ENCODE results near the gene TMOD1.
A peak's percentile ranks its signal among the peaks of the same experiment; 100 is the strongest.
"Not testable (repeated sequence)": the region's sequence is repeated elsewhere in the genome, so short reads cannot be mapped to it uniquely, and the experiment has no call there.

TMOD1 gene

DNA sequence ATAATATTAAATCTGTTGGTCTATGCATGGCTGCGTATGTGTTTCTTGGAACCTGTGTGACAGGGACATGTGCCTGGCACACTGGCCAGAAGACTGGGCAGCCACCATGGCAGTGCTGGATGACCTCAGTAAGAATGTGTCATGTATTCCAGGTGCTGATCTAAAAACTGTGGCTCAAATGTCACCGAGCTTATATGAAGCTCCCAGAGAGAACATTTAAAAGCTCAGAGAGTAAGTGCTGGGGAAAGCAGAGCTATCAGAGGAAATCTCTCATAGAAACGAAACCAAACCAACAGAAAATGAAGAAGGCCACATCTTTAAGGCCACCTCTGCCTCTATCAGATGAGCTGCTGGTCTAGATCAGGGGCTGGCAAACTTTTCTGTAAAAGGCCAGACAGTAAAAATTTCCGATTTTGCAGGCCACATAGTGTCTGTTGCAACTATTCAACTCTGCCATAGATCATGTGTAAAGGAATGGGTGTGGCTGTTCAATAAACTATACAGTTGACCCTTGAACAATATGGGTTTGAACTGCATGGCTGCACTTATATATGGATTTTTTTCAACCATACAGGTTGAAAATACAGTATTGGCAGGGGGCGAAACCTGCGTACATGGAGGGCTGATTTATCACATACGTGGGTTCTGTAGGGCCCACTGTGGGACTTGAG is 99.9 kb downstream of the TMOD1 start:
- DNase-seq = no peak

DNA sequence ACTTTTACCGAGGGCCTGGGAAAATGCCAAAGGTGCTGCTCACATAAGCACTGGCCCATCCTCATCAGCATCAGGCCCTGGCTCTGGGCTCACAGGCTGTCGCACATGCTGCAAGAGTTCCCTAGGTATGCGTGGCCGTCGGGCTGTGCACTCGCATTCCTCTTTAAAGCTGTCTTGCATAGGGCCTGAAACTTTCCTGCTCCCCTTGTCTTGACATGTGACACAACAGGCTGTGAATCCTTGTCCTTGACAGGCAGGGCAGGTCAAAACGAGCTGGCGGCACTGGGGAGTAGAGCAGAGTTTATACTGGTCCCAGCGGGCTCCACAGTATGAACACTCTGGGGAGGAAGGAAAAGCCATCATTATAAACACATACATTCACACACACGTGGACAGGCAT is 101.0 kb downstream of the TMOD1 start:
- DNase-seq = no peak

DNA sequence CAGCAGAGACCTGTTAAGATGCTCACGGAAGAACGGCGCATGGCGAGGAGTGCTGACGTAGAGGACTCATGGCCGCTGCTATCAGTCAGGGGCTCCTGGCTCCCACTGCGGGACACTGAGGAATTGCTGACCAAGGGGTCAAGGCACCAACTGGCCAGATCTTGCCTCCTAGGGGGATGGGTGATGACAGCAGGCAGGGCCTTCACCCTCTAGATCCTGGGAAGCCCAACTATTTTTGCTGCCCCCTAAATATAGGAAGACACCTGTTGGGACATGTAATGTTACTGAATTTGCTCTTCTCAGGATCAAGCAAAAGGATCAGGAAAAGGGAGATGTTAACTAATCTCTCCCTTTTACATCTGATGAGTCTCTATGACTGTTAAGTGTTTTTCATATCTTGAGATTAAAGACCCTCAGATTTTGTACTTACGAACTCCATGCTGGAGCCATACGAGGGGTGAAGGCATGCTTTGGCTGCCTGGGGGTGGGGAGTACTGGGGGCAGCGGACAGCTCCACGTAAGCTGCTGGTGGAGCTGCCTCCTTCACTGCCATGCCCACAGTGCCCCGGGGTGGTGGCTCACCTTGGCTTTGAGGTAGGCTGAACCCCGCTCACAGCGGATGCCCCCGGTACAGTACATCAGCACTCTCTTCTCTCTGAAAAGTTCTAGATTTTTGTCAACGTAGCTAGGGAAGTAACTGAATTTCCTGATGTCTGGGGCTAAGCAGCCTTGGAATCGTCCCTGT is 103.6 kb downstream of the TMOD1 start:
- DNase-seq = no peak

DNA sequence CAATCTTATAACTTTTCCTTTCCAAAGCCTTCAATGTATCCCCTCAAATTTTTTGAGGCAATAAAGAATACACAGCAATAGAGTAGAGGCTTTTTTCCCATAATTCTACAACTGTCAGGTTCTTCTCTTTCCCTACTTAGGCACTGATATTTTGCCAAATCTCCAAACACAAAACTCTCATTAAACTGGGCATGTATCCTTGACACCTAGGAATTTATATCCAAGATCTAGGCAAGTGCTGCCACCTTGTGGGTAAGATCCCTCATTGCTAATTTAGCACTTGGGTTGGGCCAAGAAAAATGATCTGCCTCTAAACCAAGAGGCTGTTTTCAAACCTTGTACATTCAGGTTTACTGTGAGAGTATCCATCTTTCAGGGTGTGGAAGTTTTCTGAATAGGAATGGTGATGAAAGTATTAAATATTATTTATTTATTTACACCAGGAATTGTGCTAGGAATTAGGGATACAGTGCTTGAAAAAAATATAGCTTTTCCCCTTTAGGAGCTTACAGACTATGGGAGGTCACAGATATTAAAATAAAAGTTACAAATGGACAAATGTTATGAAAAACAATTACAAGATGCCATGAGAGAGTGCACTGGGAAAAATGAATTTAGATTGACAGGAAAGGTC is 114.1 kb downstream of the TMOD1 start:
- no peak for DNase-seq

DNA sequence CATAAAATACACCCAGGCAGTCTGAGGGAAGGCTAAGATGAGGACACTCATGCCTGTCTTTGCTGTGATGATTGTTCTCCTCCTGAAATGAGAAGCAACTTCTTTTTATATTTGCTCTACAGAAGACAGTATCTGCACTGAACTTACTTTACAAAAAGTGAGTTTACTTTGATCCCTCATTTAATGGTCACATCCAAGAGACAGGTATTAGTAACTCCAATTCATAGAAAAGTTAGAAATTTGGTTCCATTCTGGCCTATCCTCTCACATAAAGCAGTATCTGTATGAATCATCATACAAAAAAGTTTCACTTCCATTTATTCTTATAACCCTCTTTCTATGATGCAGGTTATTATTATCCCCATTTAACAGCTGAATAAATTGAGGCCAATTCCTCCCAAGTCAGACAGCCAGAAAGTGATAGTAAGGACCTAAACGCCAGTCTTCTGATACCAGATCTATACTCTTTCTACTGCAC is 116.5 kb downstream of the TMOD1 start:
- DNase-seq = no peak

DNA sequence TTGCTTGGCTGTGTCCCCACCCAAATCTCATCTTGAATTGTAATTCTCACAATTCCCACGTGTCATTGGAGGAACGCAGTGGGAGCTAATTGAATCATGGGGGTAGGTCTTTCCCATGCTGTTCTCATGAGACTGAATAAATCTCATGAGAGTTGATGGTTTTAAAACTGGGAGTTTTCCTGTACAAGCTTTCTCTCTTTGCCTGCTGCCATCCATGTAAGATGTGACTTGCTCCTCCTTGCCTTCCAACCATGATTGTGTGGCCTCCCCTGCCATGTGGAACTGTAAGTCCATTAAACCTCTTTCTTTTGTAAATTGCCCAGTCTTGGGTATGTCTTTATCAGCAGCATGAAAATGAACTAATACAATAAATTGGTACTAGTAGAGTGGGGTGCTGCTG is 118.6 kb downstream of the TMOD1 start:
- DNase-seq = not testable (repeated sequence)

DNA sequence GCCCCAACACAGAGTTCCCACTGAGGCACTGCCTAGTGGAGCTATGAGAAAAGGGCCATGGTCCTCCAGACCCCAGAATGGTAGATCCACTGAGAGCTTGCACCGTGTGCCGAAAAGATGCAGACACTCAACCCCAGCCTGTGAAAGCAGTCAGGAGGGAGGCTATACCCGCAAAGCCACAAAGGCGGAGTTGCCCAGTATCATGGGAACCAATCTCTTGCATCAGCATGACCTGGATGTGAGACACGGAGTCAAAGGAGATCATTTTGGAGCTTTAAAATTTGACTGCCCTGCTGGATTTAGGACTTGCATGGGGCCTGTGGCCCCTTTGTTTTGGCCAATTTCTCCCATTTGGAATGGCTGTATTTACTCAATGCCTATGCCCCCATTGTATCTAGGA is 121.0 kb downstream of the TMOD1 start:
- not testable (repeated sequence) for DNase-seq

DNA sequence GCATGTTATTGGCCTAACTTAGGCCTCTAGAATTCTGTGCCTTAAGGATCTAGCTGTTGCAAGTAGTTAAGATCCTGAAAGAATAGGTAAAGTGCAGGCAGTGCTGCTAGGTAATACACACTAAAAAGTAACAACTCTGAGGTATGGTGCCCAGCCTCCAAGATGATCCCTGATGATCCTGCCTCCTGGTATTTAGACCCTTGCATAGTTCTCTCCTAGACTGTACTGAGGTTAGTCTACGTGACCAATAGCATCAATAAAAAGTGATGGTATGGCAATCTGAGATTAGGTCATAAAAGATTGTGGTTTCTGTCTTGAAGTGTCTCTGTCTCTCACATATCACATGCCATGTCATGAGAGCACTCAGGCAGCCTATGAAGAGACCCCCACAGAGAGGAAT is 122.5 kb downstream of the TMOD1 start:
- DNase-seq = no peak

DNA sequence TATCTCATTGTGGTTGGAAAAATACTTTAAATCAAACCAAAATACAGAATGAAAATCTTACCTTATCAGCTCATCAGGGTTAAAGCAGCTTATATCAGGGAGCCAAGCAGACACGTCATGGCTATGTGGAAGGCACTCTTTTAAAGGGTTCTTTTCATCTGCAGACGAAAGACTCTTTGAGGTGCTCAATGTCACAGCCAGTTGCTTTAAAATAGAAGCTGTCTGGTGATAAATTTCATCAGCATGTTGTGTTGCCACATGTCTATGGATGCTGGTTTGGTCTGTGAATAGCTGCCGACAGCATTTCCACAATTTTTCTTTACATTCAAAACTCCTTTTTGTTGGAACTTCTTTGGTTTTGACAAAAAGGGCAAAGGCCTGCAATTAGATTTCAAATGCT is 124.2 kb downstream of the TMOD1 start:
- DNase-seq = no peak

DNA sequence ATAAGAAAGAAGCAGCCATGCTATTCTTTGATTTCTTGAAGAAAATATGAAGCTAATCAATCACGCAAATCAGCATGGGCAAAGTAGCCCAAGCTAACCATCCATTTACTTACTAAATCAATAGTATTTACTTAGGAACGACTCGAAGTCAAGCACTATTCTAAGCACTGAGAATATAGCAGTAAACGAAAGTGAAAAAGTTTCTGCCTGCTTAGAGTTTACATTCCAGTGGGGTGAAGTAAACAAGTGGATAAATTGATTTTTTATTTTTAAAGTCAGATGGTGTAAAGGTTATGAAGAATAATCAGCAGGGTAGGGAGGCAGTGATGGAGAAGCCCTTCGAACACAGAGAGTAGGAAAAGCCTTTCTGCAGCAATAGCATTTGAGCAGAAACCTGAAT is 126.2 kb downstream of the TMOD1 start:
- DNase-seq = no peak

DNA sequence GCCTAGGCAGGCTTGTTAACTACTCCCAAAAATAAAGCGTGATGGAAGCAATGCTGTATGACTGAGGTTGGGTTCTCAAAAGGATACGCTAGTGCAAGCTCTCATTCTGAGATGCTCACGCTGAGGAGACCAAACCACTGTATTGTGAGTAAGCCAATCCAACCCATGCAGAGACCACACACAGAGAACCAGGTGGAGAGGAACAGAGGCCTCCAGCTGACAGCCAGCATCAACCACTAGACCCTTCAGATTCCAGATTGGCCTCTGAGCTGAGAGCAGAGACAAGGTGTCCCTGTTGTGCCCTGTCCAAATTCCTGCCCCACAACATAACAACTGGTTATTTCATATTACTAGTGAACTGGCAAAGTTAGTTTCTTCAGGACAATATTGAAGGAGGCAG is 127.2 kb downstream of the TMOD1 start:
- DNase-seq = no peak

DNA sequence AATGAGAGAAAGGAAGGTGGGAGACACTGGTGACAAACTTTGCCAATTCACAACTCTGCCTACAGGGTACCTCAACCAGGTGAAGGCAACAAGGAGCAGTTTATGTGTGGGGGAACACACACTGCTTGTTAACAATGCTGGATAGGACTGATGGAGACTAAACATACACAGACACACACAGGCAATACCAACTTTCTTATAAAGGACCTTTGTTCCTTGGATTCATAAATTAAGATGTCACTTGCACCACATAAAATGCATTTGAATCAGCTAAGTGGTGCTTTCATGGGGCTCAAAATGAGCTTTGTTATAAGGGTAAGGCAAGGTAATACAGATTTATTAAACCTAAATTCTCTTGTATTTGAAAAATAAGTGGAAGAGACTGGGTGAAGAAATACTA is 127.7 kb downstream of the TMOD1 start:
- no peak for DNase-seq

DNA sequence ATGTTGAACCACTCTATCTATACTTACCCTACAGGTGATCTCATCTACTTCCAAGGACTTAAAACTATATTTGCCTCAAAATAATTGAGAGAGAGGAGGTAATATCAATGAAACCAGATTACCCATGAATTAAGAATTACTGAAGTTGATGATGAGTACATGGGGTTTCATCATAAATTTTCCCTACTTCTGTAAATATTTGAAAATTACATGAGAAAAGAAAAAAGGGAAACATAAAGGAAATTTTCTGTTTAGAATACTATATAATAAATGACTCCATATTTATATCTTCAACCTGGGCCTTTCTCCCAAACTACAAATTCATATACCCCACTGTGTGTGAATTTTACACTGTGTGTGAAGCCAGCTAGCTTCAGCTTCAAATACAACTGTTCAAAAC is 129.1 kb downstream of the TMOD1 start:
- no peak for DNase-seq

DNA sequence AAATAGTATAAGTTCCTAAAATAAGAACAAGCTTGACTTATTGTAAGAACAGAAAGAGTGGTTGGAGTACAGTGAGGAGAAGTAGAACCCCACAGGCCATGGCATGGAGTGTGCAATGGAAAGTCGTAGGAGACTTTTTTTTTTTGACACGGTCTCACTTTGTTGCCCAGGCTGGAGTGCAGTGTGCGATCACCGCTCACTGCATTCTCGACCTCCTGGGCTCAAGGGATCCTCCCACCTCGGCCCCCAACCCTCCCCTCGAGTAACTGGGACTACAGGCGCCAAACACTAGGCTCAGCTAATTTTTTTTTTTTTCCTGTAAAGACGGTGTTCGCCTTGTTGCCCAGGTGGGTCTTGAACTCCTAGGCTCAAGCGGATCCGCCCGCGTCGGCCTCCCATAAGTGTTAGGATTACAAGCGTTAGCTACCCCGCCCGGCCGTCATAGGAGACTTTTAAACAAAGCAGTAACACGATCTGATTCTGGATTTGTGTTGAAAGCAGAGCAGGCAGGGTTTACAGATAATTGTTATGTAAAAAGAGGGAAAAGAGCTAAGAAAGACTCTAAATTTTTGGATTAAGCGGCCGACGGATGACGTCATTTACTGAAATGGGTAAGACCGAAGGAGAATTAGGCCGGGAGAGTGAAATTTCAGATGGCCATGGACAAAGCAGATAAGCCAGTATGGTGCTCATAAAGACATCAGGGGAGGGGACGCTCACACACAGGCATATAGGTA is 130.9 kb downstream of the TMOD1 start:
- DNase-seq = peak; percentile 64

DNA sequence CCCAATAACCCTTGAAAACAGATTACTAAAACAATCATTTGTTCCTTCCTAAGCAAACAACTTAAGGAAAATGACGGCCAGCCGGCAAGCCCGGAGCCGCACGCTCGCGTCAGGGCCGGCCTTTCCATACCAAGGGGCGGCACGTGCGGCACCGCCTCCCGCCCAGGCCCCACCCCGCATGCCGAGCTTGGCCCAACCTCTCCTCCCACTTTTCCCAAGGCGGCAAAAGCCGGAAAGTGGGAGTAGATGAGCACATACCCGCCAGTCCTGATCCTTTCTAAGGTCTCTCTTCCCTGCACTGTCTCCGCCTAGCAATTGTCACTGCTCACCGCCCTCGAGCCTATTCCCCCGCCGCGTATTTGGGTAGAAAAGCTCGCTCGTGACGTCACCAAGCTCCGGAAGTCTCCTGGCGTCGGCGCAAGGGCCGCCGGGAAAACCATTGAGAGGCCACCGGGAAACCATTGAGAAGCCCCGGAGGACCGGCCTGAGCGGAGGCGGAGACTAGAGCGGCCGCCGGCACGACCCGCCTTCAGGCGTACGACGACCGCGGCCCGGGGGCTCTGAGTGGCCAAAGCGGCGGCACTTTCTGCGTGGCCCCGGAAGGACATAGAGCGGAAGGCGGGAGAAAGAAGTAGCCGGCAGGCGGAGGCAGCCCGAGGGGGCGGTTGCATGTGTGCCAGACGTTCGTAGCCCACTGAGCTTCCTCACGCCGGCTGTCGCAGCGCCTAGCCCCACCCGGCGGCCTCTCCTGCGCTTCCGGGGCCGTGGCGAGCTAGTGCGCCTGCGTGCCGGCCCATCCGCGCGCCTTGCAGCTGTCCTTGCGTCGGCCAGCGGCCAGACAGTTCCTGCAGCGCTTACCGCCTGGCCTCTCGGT is 131.8 kb downstream of the TMOD1 start, which contains the start of the genes NCBP1 and TSTD2:
NCBP1 (plus strand) TSS at position 837 of the 874 bp plus-strand sequence. CDS start 61 bp downstream, outside the sequence.
TSTD2 (minus strand) TSS at position 384 of the 874 bp plus-strand sequence. CDS start 5,806 bp downstream, outside the sequence.
- peak; percentile 98 for DNase-seq

DNA sequence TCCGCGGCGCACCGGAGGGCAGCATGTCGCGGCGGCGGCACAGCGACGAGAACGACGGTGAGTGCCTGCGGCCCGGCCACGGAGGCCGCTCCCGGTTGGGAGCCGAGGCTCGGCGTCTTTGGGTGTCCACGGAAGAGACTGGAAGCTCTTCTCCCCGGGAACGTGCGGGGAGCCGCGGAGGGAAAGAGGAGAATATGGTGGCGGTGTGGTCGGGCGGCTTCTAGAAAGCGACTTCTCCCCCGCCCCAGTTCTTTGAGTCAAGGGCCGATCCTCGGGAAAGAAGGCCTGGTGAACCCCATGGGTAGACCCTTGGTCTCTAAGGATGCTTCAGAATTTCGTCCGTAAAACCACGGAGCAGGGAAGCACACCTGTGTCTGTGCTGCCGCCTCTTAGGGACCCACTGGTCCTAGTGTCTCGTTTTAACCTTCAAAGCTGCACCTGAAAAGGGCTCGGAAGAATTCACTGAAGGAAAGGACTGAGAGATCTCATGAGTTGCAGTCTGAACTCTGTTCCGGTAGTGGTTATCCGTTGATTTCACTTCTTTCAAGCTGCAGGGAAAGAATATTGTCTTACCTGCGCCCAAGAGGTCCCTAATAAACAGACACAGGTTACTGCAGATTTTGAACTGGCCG is 132.5 kb downstream of the TMOD1 start:
- DNase-seq = no peak

DNA sequence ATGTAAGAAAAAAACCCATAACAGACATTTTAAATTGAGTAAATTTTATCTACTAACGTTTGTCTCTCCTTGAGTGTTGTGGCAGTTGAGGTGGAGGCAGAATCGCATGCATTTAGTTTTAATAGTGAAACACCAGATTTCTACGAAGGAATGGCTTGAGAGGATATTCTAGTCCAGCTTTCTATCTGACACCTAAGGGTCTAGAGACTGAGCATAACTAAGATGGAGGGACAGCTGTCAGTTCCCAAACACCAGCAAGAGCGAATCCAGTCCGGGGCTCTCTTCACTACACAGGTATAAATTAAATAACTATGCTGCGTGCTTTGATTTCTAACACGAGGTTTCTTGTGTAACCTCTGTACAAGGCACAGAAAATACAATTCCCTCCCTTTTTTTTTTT is 133.6 kb downstream of the TMOD1 start:
- no peak for DNase-seq

DNA sequence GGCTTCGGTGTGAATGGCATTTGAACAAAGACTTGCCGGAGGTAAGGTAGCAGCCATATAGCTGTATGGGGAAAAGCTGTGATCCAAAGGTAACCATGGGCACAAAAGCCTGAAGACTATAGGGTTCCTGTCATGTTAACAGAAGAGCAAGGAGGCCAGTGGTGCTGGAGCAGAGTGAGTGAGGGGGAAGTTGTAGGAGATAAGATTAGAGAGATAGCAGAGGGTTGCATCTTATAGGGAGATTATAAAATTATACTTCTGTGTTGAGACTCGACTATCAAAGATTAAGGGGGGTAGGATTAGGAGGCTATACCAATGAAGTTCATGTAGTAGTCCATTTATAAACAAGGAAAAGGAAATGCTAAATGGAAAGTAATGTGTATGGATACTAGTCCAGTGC is 135.4 kb downstream of the TMOD1 start:
- no peak for DNase-seq

DNA sequence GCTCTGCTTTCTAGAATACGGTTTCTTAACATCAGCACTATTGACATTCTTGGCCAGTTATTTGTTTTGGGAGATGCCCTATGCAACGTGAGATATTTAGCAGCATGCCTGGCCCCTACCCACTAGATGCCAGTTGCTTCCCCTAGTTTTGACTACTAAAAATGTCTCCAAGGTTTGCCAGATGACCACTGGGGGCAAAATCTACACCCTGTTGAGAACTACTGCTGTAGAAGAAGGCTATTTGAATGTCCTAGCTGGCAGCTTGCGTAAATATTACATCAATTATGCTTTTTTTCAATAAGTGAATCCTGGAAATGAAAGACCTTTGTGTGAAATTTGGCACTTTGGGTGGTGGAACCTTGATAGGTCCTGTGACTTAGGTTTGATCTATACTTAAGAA is 137.2 kb downstream of the TMOD1 start:
- no peak for DNase-seq

DNA sequence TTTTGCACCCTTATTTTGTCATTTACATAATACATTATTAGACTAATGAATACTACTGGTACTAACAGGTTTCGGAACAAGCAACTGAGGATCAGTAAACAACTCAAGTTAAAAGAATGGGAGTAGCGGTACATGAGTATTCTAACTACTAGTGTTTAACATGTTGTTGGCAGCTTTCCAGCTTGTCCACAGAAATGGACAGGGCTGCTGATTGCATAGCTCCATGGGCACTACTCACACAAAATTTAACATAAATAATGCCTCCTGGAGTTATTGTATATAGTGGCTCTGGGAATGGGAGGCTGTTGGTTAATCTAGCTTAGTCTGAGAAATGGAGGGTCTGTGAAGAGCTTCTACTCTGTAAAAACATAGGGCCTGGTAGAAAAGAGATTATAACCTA is 138.9 kb downstream of the TMOD1 start:
- DNase-seq = no peak

DNA sequence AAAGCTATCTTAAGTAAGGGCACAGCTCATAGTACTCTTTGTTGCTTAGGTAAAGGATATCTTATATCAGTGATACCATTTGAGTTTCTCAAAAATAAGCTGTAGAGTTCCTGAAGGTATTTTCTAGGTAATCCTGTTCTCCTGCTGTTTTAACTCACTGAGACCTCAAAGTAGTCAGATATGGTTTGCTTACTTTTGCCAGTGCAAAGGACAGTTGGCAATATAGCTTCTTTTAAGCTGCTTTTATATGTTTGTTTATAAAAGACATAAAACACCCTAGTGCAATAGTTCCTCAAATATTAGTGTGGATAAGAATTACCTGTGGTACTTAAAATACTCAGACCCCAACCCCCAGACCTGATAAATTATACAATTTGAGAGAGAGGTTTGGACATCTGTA is 144.3 kb downstream of the TMOD1 start:
- no peak for DNase-seq

DNA sequence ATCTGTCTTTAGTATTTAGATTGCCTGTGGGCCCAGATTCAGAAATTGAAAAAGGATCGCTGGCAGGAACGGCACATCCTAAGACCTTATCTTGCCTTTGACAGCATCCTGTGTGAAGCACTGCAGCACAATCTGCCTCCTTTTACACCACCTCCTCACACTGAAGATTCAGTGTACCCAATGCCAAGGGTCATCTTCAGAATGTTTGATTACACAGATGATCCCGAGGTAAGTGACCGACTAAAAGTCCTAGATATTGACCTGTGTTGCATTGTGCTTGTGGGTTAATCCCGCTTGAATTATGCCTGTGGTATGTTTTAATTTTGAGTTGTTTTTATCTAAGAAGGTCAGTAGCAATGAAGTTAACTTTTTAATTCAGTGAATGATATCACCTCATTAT is 146.5 kb downstream of the TMOD1 start:
- no peak for DNase-seq

All from activated CD8-positive, alpha-beta memory T cell treated with anti-CD3 and anti-CD28 coated beads for 24 hours (primary cell).